Measurements from ENCODE around the gene LYPD1.

LYPD1 gene

GRCh38 chr2:132599556-132599955 is 70.4 kb downstream of the LYPD1 start:
- Histone ChIP-seq H3K27me3 (ENCODE audit: insufficient read depth, poor library complexity, severe bottlenecking) (no peaks in the 10 kb centered on the region), H3K4me1 (ENCODE audit: insufficient read depth, poor library complexity, severe bottlenecking) (no peaks in the 10 kb centered on the region), H3K36me3 (ENCODE audit: low read depth) (no peaks in the 10 kb centered on the region), H3K27ac (ENCODE audit: poor library complexity, severe bottlenecking) (no peak overlapping the region), H3K4me3 (ENCODE audit: severe bottlenecking) (no peak overlapping the region), H3K9me3 (ENCODE audit: severe bottlenecking) (no peaks in the 10 kb centered on the region)
- DNase-seq (ENCODE audit: low spot score) (no peak), ATAC-seq (ENCODE audit: low read depth) (no peak)
- TF ChIP-seq CTCF (IDR thresholded peaks at IDR 0.05; ENCODE audit: poor library complexity, severe bottlenecking), result no peak

GRCh38 chr2:132598536-132598935 is 71.5 kb downstream of the LYPD1 start:
- Histone ChIP-seq H3K27ac (ENCODE audit: poor library complexity, severe bottlenecking) (no peak overlapping the region), H3K27me3 (ENCODE audit: insufficient read depth, poor library complexity, severe bottlenecking) (no peaks in the 10 kb centered on the region), H3K4me3 (ENCODE audit: severe bottlenecking) (no peak overlapping the region), H3K9me3 (ENCODE audit: severe bottlenecking) (no peaks in the 10 kb centered on the region), H3K4me1 (ENCODE audit: insufficient read depth, poor library complexity, severe bottlenecking) (no peaks in the 10 kb centered on the region), H3K36me3 (ENCODE audit: low read depth) (no peaks in the 10 kb centered on the region)
- no peak for TF ChIP-seq CTCF (IDR thresholded peaks at IDR 0.05; ENCODE audit: poor library complexity, severe bottlenecking)
- ATAC-seq (ENCODE audit: low read depth) (no peak), DNase-seq (ENCODE audit: low spot score) (no peak)

DNA sequence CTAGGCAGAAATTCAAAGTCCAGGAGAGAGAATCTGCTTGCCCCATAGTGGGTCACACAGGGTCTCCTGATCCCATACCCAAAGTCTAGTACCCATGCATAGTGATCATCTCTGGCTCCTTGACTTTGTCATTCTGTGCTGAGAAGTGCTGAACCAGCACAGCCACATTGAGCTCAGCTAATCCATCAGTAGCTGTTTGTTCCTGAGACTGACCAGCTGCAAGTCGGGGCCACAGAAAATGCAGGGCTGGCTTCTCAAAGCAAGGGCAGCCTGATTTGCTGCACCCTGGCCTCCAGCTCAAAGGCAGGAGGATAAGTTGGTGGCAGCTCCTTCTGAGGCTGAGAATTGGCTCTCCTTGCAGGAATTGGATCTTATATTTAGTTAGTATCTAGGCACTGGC is 72.2 kb downstream of the LYPD1 start:
- H3K36me3 ChIP-seq (ENCODE audit: low read depth), result no peaks in the 10 kb centered on the region
- TF ChIP-seq CTCF (IDR thresholded peaks at IDR 0.05; ENCODE audit: poor library complexity, severe bottlenecking), result no peak
- no peaks in the 10 kb centered on the region for H3K27me3 ChIP-seq (ENCODE audit: insufficient read depth, poor library complexity, severe bottlenecking)
- no peak overlapping the region for H3K4me3 ChIP-seq (ENCODE audit: severe bottlenecking)
- no peaks in the 10 kb centered on the region for H3K9me3 ChIP-seq (ENCODE audit: severe bottlenecking)
- H3K4me1 ChIP-seq (ENCODE audit: insufficient read depth, poor library complexity, severe bottlenecking), result no peaks in the 10 kb centered on the region
- ATAC-seq (ENCODE audit: low read depth), result no peak
- no peak overlapping the region for H3K27ac ChIP-seq (ENCODE audit: poor library complexity, severe bottlenecking)
- no peak for DNase-seq (ENCODE audit: low spot score)

DNA sequence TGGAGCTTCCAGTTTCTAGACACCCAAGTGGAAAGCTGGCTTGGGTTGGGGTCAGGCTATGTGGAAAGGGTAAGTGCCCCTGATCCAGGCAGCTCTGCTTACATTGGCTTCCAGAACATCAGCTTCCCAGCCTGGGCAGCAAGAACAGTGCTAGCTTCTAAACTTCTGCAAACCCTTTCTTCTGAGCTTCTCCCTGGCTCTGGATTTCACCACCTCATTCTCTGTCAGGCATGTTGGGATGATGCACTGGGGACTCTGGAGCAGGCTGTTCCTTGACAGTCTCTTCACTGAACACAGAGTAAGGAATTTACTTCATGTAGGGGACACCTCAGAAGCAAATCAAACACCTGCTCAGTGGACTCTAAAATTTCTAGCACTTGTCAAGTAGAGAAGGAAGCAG is 72.8 kb downstream of the LYPD1 start:
- Histone ChIP-seq H3K4me3 (ENCODE audit: severe bottlenecking) (no peak overlapping the region), H3K27me3 (ENCODE audit: insufficient read depth, poor library complexity, severe bottlenecking) (no peaks in the 10 kb centered on the region), H3K4me1 (ENCODE audit: insufficient read depth, poor library complexity, severe bottlenecking) (no peaks in the 10 kb centered on the region), H3K36me3 (ENCODE audit: low read depth) (no peaks in the 10 kb centered on the region), H3K9me3 (ENCODE audit: severe bottlenecking) (no peaks in the 10 kb centered on the region), H3K27ac (ENCODE audit: poor library complexity, severe bottlenecking) (no peak overlapping the region)
- TF ChIP-seq CTCF (IDR thresholded peaks at IDR 0.05; ENCODE audit: poor library complexity, severe bottlenecking), result no peak
- DNase-seq (ENCODE audit: low spot score) (no peak), ATAC-seq (ENCODE audit: low read depth) (no peak)

DNA sequence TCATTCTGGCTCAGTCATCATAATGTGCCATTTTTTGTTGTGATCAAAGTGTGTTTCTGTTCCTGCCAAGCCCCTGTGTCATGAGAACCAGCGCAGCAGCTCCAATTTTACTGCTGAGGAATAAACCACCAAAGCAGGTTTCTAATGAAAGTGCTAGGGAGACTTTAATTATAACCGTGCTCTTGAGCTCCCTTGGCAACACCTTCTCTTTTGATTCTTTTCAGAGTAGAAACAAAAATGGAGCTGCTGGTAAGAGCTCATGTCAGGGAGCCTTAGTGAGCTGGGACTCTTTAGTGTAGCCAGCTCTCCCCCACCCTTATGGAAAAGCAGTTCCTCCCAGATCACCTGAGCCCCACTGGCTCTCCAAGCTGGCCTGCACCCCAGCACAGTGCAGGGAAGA is 74.3 kb downstream of the LYPD1 start:
- Histone ChIP-seq H3K27me3 (ENCODE audit: insufficient read depth, poor library complexity, severe bottlenecking) (no peaks in the 10 kb centered on the region), H3K27ac (ENCODE audit: poor library complexity, severe bottlenecking) (no peak overlapping the region), H3K36me3 (ENCODE audit: low read depth) (no peaks in the 10 kb centered on the region), H3K4me3 (ENCODE audit: severe bottlenecking) (no peak overlapping the region), H3K4me1 (ENCODE audit: insufficient read depth, poor library complexity, severe bottlenecking) (no peaks in the 10 kb centered on the region), H3K9me3 (ENCODE audit: severe bottlenecking) (no peaks in the 10 kb centered on the region)
- DNase-seq (ENCODE audit: low spot score) (no peak), ATAC-seq (ENCODE audit: low read depth) (no peak)
- no peak for TF ChIP-seq CTCF (IDR thresholded peaks at IDR 0.05; ENCODE audit: poor library complexity, severe bottlenecking)

Measured in RWPE2 (cell line).